ENCODE measurements around the gene DNAAF8. TPM values are rescaled to one million over a fixed set of nuclear protein-coding genes. Genes with fewer than 3 reads are reported as not detected.

DNAAF8 gene
- total and polyA plus RNA-seq, 2 donors (not counting 3 experiments of a cell fraction or from before 2014, with no cell fraction given) = 0.58 to 1.0 TPM

- DNase-seq (ENCODE audit: low read depth, low spot score) (no peak), FAIRE-seq (no peak)
- intact Hi-C loops (cut with micrococcal nuclease) = no loop called here
- H3K4me3 ChIP-seq (replicated peaks in 1 of 3; ENCODE audit: insufficient read depth in 1 of 3, low read depth in 1 of 3, low read length in 3 of 3) = no peak overlapping the region
- dilution Hi-C loops (cut with MboI; ENCODE audit: extremely low pct_ligation_motif_present, low sequenced_read_pairs) = no loop called here
- ChIA-PET POLR2A (no interaction called here), CTCF (interaction anchor here (1.3 kb wide), 1 partner anchor 12 kb away, joined by 5 read pairs; no protein-coding TSS in a partner anchor)
- no peak overlapping the region for H3K27ac ChIP-seq (ENCODE audit: insufficient read depth, low read depth, low read length)
- H3K4me1 ChIP-seq (ENCODE audit: control insufficient read depth, extremely low read depth, insufficient read depth, low read length) = no peaks in the 10 kb centered on the region
- no peaks in the 10 kb centered on the region for H3K36me3 ChIP-seq (ENCODE audit: control insufficient read depth in 2 of 2, extremely low read depth in 1 of 2, insufficient read depth in 2 of 2, low read length in 2 of 2)
- no peaks in the 10 kb centered on the region for H4K20me1 ChIP-seq (replicated peaks; ENCODE audit: control insufficient read depth, extremely low read depth, insufficient read depth, low read length)
- no peaks in the 10 kb centered on the region for H3K9me1 ChIP-seq (replicated peaks; ENCODE audit: control insufficient read depth, extremely low read depth, insufficient read depth, low read length)
- H2AFZ ChIP-seq (ENCODE audit: low read depth, low read length) = no peak overlapping the region
- no TSS peak for BruUV-seq (replicated peaks)
- H3K79me2 ChIP-seq (ENCODE audit: control insufficient read depth, insufficient read depth, low read length) = no peaks in the 10 kb centered on the region
- H3K4me2 ChIP-seq (ENCODE audit: insufficient read depth, low read length) = no peak overlapping the region
- no peaks in the 10 kb centered on the region for H3K27me3 ChIP-seq (ENCODE audit: control insufficient read depth in 2 of 2, insufficient read depth in 2 of 2, low read length in 2 of 2)
- H3K9me3 ChIP-seq (replicated peaks; ENCODE audit: control insufficient read depth, insufficient read depth, low read length) = no peaks in the 10 kb centered on the region
- H3K9ac ChIP-seq (replicated peaks; ENCODE audit: extremely low read depth, insufficient read depth, low read length) = no peak overlapping the region
- TF ChIP-seq EZH2 (IDR thresholded peaks at IDR 0.05; ENCODE audit: borderline replicate concordance, low read depth, low read length, severe bottlenecking) (no peak), MYC (IDR thresholded peaks at IDR 0.05; ENCODE audit: low read depth, low read length) (no peak), FOS (IDR thresholded peaks at IDR 0.05; ENCODE audit: borderline replicate concordance, insufficient read depth, low read length) (no peak), POLR2A (IDR thresholded peaks at IDR 0.05; ENCODE audit: low read depth, low read length) (no peak), MAX (IDR thresholded peaks at IDR 0.05; ENCODE audit: insufficient read depth, insufficient read length) (no peak), POLR2AphosphoS5 (IDR thresholded peaks at IDR 0.05; ENCODE audit: insufficient read depth, low read depth, low read length) (no peak), GATA2 (IDR thresholded peaks at IDR 0.05; ENCODE audit: insufficient read depth, insufficient read length, low read depth, low read length) (no peak), JUN (IDR thresholded peaks at IDR 0.05; ENCODE audit: borderline replicate concordance, insufficient read depth, insufficient read length, low read depth) (no peak), CTCF (IDR thresholded peaks at IDR 0.05; ENCODE audit: extremely low read depth in 1 of 2, insufficient read depth in 1 of 2, low read depth in 1 of 2, low read length in 2 of 2) (no peak)
These were observed 54.6 kb downstream of the DNAAF8 start for GRCh38 chr16:4788910-4789309.

All from endothelial cell of umbilical vein (primary cell).